BJ (cell line): ENCODE measurements around the gene KCNT2. TPM values are rescaled to one million over a fixed set of nuclear protein-coding genes. Genes with fewer than 3 reads are reported as not detected.

ENCODE experiments used
- CTCF ChIA-PET: fragments of 350-600 bp; formaldehyde crosslinking; extraction: SDS; loops from one replicate; lab custom pipeline; 2021; ENCODE audit warnings: antibody characterized with exemption, inconsistent platforms; lab: Yijun Ruan, JAX
- POLR2A ChIA-PET: fragments of 300-600 bp; sonication (Branson Sonifier 250); formaldehyde crosslinking; extraction: SDS; loops from one replicate; lab custom pipeline; 2021; ENCODE audit warnings: antibody characterized with exemption; lab: Charles Lee
- DNase-seq: peaks from one replicate; pipeline ENCODE4 v3.0.0-alpha.2; 2011; ENCODE audit warnings: low read depth
- H3K27me3 ChIP-seq: 2 replicates; pipeline ENCODE4 v1.6.0; 2011; ENCODE audit warnings: low read length; ENCODE audit not compliant: control insufficient read depth, insufficient read depth
- H3K36me3 ChIP-seq: 2 replicates; pipeline ENCODE4 v1.5.1; 2011; ENCODE audit warnings: low read length; ENCODE audit not compliant: control insufficient read depth, insufficient read depth
- H3K4me3 ChIP-seq: 2 replicates; pipeline ENCODE4 v1.5.1; 2011; ENCODE audit warnings: low read depth, mild to moderate bottlenecking, control low read depth, low read length
- CTCF ChIP-seq: IDR thresholded peaks from 2 replicates; pipeline ENCODE4 v1.5.1; 2011; ENCODE audit warnings: low read depth, mild to moderate bottlenecking, control low read depth, inconsistent platforms, low read length, moderate library complexity; ENCODE audit not compliant: insufficient read depth
- polyA plus RNA-seq: library from polyadenylated mRNA; depleted of rRNA; stranded (reverse); fragments of >200 nt; gene quantifications from 2 replicates; pipeline ENCODE4 v1.2.3, GENCODE V29; 2011

KCNT2 gene
- polyA plus RNA-seq, 1 experiment, result 0.66 TPM

GRCh38 chr1:196209265-196209664, 399.0 kb downstream of the KCNT2 start:
- no peaks in the 10 kb centered on the region for H3K36me3 ChIP-seq
- no peak overlapping the region for H3K4me3 ChIP-seq
- DNase-seq, result no peak
- no peak for TF ChIP-seq CTCF
- H3K27me3 ChIP-seq, result no peaks in the 10 kb centered on the region
- CTCF ChIA-PET, result no interaction called here
- POLR2A ChIA-PET, result no interaction called here

- no peak for TF ChIP-seq CTCF
- DNase-seq, result no peak
- H3K36me3 ChIP-seq, result no peaks in the 10 kb centered on the region
- H3K4me3 ChIP-seq, result no peak overlapping the region
- no peaks in the 10 kb centered on the region for H3K27me3 ChIP-seq
- CTCF ChIA-PET, result no interaction called here
- POLR2A ChIA-PET, result no interaction called here
Measured at GRCh38 chr1:196207612-196208217, 400.5 kb downstream of the KCNT2 start.

- CTCF ChIA-PET, result no interaction called here
- Histone ChIP-seq H3K36me3 (no peaks in the 10 kb centered on the region), H3K27me3 (no peaks in the 10 kb centered on the region), H3K4me3 (no peak overlapping the region)
- TF ChIP-seq CTCF, result no peak
- POLR2A ChIA-PET, result no interaction called here
- DNase-seq, result no peak
Measured at GRCh38 chr1:196205882-196206281, 402.4 kb downstream of the KCNT2 start.

- no peak for DNase-seq
- ChIA-PET CTCF (no interaction called here), POLR2A (no interaction called here)
- Histone ChIP-seq H3K4me3 (no peak overlapping the region), H3K27me3 (no peaks in the 10 kb centered on the region), H3K36me3 (no peaks in the 10 kb centered on the region)
- no peak for TF ChIP-seq CTCF
Measured at GRCh38 chr1:196196486-196196885, 411.8 kb downstream of the KCNT2 start.

GRCh38 chr1:196193896-196194559, 414.2 kb downstream of the KCNT2 start:
- no peak overlapping the region for H3K4me3 ChIP-seq
- DNase-seq, result no peak
- H3K36me3 ChIP-seq, result no peaks in the 10 kb centered on the region
- no peak for TF ChIP-seq CTCF
- CTCF ChIA-PET, result no interaction called here
- POLR2A ChIA-PET, result no interaction called here
- no peaks in the 10 kb centered on the region for H3K27me3 ChIP-seq
